Suprapubic skin (tissue), 4 donors: ENCODE data around the gene HPSE2. TPM values are rescaled to one million over a fixed set of nuclear protein-coding genes. Genes with fewer than 3 reads are reported as not detected.
A peak's percentile ranks its signal among the peaks of the same experiment; 100 is the strongest.

Experiments used
- DNase-seq, 2 donors: peaks; one replicate each; pipeline ENCODE4 v3.0.0-alpha.2; 2019; ENCODE audit warnings: low spot score in 2 of 2
- H3K27ac ChIP-seq: fragments of 200-600 bp; sonication (generic); one replicate; pipeline ENCODE4 v1.5.1; 2019
- H3K27me3 ChIP-seq: fragments of 200-600 bp; sonication (generic); one replicate; pipeline ENCODE4 v1.5.1; 2019
- H3K36me3 ChIP-seq: fragments of 200-600 bp; sonication (generic); one replicate; pipeline ENCODE4 v1.5.1; 2019
- H3K4me1 ChIP-seq: fragments of 200-600 bp; sonication (generic); one replicate; pipeline ENCODE4 v1.5.1; 2019
- H3K4me3 ChIP-seq: fragments of 200-600 bp; sonication (generic); one replicate; pipeline ENCODE4 v1.5.1; 2019; ENCODE audit warnings: mild to moderate bottlenecking
- H3K9me3 ChIP-seq: fragments of 200-600 bp; sonication (generic); one replicate; pipeline ENCODE4 v1.5.1; 2019
- EP300 ChIP-seq: sonication (generic); formaldehyde crosslinking; IDR thresholded peaks from one replicate; pipeline ENCODE4 v1.6.1; 2017; ENCODE audit warnings: antibody characterized with exemption
- POLR2A ChIP-seq, 2 donors: fragments of 450-650 bp; IDR thresholded peaks; one replicate each; pipeline ENCODE4 v1.6.1; 2017; ENCODE audit warnings: antibody characterized with exemption in 2 of 2, mild to moderate bottlenecking in 2 of 2, moderate library complexity in 2 of 2
- POLR2AphosphoS5 ChIP-seq, 3 donors: sonication (generic); formaldehyde crosslinking; IDR thresholded peaks; one replicate each; pipeline ENCODE4 v1.6.1; 2017; ENCODE audit warnings: antibody characterized with exemption in 3 of 3
- WGBS: methylation state at CpG from one replicate; pipeline ENCODE4 v1.1.5; 2018; 5-methylcytosine and 5-hydroxymethylcytosine counted together
- total RNA-seq, 4 donors: library from RNA; depleted of rRNA; stranded (reverse); fragments of >200 nt; gene quantifications; one replicate each; pipeline ENCODE4 v1.1.0, GENCODE V29; 2016
- TF ChIP-seq, protein P1 (sequence below), 2 donors: fragments of 200-600 bp in 1 of 2; fragments of 450-650 bp in 1 of 2; sonication (generic) in 1 of 2; IDR thresholded peaks; one replicate each; pipeline ENCODE4 v1.5.1; 2016 to 2019; ENCODE audit warnings: antibody characterized with exemption in 2 of 2, mild to moderate bottlenecking in 1 of 2, moderate library complexity in 1 of 2

The HPSE2 gene
- total RNA-seq, 4 donors from 2014 or later = 0.95 to 1.3 (median 0.99) TPM

DNA sequence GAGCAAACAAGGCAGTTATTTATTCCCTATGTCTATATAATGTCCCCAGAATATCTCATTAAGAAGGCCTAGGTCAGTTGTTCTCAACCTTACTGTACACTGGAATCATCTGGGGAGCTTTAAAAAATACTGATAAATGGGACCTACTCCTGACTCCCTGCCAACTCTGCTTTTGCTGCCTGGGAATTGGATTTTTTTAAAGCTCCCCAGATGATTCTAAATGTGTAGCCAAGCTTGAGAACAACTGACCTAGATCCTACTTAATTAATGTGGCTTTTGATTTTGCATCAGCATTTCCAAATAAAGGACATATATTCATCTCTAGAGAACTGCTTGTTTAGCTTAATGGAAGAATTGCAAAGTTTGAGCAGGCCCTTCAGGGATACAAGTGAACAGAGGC, 697.2 kb downstream of the HPSE2 start:
- no peak overlapping the region for H3K27ac ChIP-seq
- no peaks in the 10 kb centered on the region for H3K4me1 ChIP-seq
- no peak for DNase-seq
- TF ChIP-seq POLR2A (IDR thresholded peaks at IDR 0.05) = no peak
- no peak for TF ChIP-seq EP300
- TF ChIP-seq, protein P1, sequence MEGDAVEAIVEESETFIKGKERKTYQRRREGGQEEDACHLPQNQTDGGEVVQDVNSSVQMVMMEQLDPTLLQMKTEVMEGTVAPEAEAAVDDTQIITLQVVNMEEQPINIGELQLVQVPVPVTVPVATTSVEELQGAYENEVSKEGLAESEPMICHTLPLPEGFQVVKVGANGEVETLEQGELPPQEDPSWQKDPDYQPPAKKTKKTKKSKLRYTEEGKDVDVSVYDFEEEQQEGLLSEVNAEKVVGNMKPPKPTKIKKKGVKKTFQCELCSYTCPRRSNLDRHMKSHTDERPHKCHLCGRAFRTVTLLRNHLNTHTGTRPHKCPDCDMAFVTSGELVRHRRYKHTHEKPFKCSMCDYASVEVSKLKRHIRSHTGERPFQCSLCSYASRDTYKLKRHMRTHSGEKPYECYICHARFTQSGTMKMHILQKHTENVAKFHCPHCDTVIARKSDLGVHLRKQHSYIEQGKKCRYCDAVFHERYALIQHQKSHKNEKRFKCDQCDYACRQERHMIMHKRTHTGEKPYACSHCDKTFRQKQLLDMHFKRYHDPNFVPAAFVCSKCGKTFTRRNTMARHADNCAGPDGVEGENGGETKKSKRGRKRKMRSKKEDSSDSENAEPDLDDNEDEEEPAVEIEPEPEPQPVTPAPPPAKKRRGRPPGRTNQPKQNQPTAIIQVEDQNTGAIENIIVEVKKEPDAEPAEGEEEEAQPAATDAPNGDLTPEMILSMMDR (IDR thresholded peaks at IDR 0.05) = no peak
- TF ChIP-seq POLR2AphosphoS5 (IDR thresholded peaks at IDR 0.05) = no peak
- H3K27me3 ChIP-seq = no peaks in the 10 kb centered on the region
- no peaks in the 10 kb centered on the region for H3K36me3 ChIP-seq
- no peaks in the 10 kb centered on the region for H3K9me3 ChIP-seq
- H3K4me3 ChIP-seq = no peak overlapping the region

DNA sequence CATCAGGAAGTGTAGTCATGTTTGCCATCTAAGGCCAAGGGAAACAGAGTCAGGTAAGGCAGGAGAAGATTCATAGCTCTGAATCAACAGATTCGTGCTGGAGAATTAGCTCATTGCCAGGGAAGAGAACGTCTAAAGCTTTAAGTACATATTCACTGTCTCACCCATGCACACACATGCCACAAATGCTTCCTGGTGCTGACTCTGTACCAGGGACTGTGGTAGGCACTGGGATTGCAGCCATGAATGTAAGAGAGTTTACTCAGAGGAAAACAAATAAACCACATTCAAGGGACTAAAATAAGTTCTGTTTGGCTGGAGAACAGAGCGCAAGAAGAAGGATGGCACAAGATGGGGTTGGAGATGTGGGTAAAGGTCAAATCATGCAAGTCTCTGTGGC, 699.1 kb downstream of the HPSE2 start:
- Histone ChIP-seq H3K4me3 (no peak overlapping the region), H3K27me3 (no peaks in the 10 kb centered on the region), H3K4me1 (no peaks in the 10 kb centered on the region), H3K27ac (no peak overlapping the region), H3K36me3 (no peaks in the 10 kb centered on the region), H3K9me3 (no peaks in the 10 kb centered on the region)
- TF ChIP-seq POLR2A (IDR thresholded peaks at IDR 0.05) (no peak), EP300 (no peak), POLR2AphosphoS5 (IDR thresholded peaks at IDR 0.05) (no peak)
- TF ChIP-seq, protein P1 (IDR thresholded peaks at IDR 0.05) = no peak
- no peak for DNase-seq
- 63% methylated on average over 3 of the region's 3 CpGs for WGBS

DNA sequence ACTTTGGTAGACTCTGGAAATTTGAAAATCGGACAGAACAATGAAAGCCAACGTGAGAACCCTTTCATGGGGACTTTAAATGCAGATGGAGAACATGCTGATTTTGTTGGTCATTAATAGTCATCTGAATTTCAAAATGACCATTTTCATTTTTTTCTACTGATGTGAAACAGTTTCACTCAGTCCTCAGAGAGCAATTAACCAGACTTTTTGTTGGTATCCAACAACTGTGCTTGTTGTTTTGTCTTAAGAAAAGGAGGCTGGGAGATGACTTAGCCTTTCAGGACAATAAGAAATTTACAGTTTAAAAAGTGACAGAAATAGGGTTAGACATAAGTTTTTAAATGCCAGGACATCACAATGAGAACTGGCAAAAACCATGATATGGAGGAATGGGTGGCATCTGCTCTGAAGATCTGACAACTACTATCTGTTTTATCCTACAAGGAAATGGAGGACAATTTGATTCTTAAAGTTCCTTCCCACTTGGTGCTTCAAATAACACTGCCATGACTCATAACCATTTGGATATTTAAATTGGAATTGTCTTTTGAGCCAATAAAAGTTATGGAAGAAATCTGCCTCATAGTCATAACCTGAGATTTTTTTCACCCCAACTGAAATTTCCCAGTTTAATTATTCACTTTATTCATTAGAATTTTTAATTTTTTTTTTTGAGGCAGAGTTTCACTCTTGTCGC, 701.8 kb downstream of the HPSE2 start:
- no peaks in the 10 kb centered on the region for H3K9me3 ChIP-seq
- no peaks in the 10 kb centered on the region for H3K4me1 ChIP-seq
- TF ChIP-seq POLR2A (IDR thresholded peaks at IDR 0.05) (no peak), EP300 (no peak), POLR2AphosphoS5 (IDR thresholded peaks at IDR 0.05) (no peak)
- TF ChIP-seq, protein P1 (IDR thresholded peaks at IDR 0.05) = no peak
- DNase-seq = no peak
- 64% methylated on average over 3 of the region's 3 CpGs for WGBS
- no peaks in the 10 kb centered on the region for H3K36me3 ChIP-seq
- H3K4me3 ChIP-seq = no peak overlapping the region
- no peaks in the 10 kb centered on the region for H3K27me3 ChIP-seq
- peak overlapping the region; percentile 61 for H3K27ac ChIP-seq

DNA sequence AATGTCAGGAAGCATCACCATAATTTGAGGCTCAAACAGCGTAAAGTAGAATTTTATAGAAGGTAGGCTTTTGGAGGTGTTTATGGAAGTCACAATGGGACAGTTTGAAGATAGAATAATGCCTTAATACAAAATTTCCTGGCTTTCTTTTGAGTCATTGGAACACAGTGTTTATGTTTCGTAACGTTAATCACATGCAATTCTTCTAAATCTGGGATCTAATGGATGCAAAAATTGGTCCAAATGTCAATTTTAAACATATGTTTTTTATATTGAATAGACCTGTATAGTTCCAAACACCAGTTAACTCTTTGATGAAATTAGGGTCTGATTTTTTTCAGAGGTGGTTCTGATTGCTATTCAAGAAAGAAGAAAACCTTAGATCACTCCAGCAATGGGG, 702.4 kb downstream of the HPSE2 start:
- Histone ChIP-seq H3K4me3 (no peak overlapping the region), H3K9me3 (no peaks in the 10 kb centered on the region), H3K36me3 (no peaks in the 10 kb centered on the region), H3K27ac (peak overlapping the region; percentile 61), H3K27me3 (no peaks in the 10 kb centered on the region), H3K4me1 (no peaks in the 10 kb centered on the region)
- 56% methylated on average over 3 of the region's 3 CpGs for WGBS
- no peak for TF ChIP-seq POLR2AphosphoS5 (IDR thresholded peaks at IDR 0.05)
- TF ChIP-seq, protein P1 (IDR thresholded peaks at IDR 0.05) = no peak
- TF ChIP-seq POLR2A (IDR thresholded peaks at IDR 0.05) = no peak
- TF ChIP-seq EP300 = no peak
- no peak for DNase-seq

DNA sequence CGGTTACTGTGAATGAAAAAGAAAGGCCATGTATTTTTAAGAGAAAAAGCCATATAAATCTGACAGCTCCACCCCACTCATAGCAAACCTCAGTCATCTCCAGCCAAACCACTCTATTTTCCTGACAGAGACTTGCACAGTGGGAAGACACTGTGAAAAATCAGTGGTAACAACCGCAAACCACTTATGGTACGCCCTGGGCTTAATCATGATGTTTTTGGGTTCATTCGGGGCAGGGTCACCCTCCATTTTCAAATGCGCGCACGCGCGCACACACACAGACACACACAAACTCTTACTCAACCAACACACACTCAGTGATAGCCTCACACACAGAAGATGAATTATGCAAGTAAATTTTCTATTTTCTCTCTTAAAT, 706.9 kb downstream of the HPSE2 start:
- DNase-seq = no peak
- no peak for TF ChIP-seq POLR2AphosphoS5 (IDR thresholded peaks at IDR 0.05)
- TF ChIP-seq, protein P1 (IDR thresholded peaks at IDR 0.05) = no peak
- TF ChIP-seq POLR2A (IDR thresholded peaks at IDR 0.05) = no peak
- no peak for TF ChIP-seq EP300

More for the DNA sequence above, 706.9 kb downstream of the HPSE2 start:
- H3K27me3 ChIP-seq = no peaks in the 10 kb centered on the region
- no peaks in the 10 kb centered on the region for H3K36me3 ChIP-seq
- WGBS = 87% methylated on average over 9 of the region's 9 CpGs
- no peaks in the 10 kb centered on the region for H3K4me1 ChIP-seq
- H3K27ac ChIP-seq = no peak overlapping the region
- H3K4me3 ChIP-seq = no peak overlapping the region
- no peaks in the 10 kb centered on the region for H3K9me3 ChIP-seq
